HG02798 (cell line): ENCODE measurements around the gene NDUFAF5.

Source experiments
- ATAC-seq: cut with Tn5 transposase; IDR thresholded peaks from one replicate; pipeline ENCODE4 v1.9.1; 2021; ENCODE audit warnings: mild to moderate bottlenecking; ENCODE audit not compliant: unreplicated experiment, poor library complexity

Gene NDUFAF5

GRCh38 chr20:13775867-13776266, 9.0 kb upstream of the NDUFAF5 start:
- ATAC-seq: no peak

GRCh38 chr20:13777171-13777601, 7.6 kb upstream of the NDUFAF5 start:
- no peak for ATAC-seq

- ATAC-seq: no peak
Observed at GRCh38 chr20:13778827-13779226, 6.0 kb upstream of the NDUFAF5 start.

- no peak for ATAC-seq
Observed at GRCh38 chr20:13783528-13783927, 1.3 kb upstream of the NDUFAF5 start.

GRCh38 chr20:13784271-13784892, 446 bp upstream of the NDUFAF5 start:
- peak; percentile 3 for ATAC-seq

- ATAC-seq: no peak
Observed at GRCh38 chr20:13786143-13786828, 1.5 kb downstream of the NDUFAF5 start.

GRCh38 chr20:13788167-13788834, 3.5 kb downstream of the NDUFAF5 start:
- peak; percentile 35 for ATAC-seq

- no peak for ATAC-seq
Observed at GRCh38 chr20:13790708-13791107, 5.9 kb downstream of the NDUFAF5 start.

- no peak for ATAC-seq
Observed at GRCh38 chr20:13791540-13792459, 7.0 kb downstream of the NDUFAF5 start.

- no peak for ATAC-seq
Observed at GRCh38 chr20:13793001-13793400, 8.2 kb downstream of the NDUFAF5 start.

GRCh38 chr20:13794667-13795066, 9.8 kb downstream of the NDUFAF5 start:
- no peak for ATAC-seq

GRCh38 chr20:13799040-13799439, 14.2 kb downstream of the NDUFAF5 start:
- ATAC-seq: no peak

GRCh38 chr20:13799974-13800373, 15.1 kb downstream of the NDUFAF5 start:
- no peak for ATAC-seq

- ATAC-seq: no peak
Observed at GRCh38 chr20:13800728-13801134, 15.9 kb downstream of the NDUFAF5 start.

GRCh38 chr20:13809373-13809772, 24.5 kb downstream of the NDUFAF5 start:
- ATAC-seq: no peak

- ATAC-seq: no peak
Observed at GRCh38 chr20:13809855-13810254, 25.0 kb downstream of the NDUFAF5 start.

GRCh38 chr20:13810446-13810845, 25.6 kb downstream of the NDUFAF5 start:
- no peak for ATAC-seq

- no peak for ATAC-seq
Observed at GRCh38 chr20:13813910-13814309, 29.1 kb downstream of the NDUFAF5 start.

- ATAC-seq: no peak
Observed at GRCh38 chr20:13814672-13815071, 29.8 kb downstream of the NDUFAF5 start.

- no peak for ATAC-seq
Observed at GRCh38 chr20:13816757-13817156, 31.9 kb downstream of the NDUFAF5 start.
